Kidney epithelial cell (primary cell): ENCODE measurements around the gene ABHD14A. TPM values are rescaled to one million over a fixed set of nuclear protein-coding genes. Genes with fewer than 3 reads are reported as not detected.
A peak's percentile ranks its signal among the peaks of the same experiment; 100 is the strongest.
"Not testable (repeated sequence)": the region's sequence is repeated elsewhere in the genome, so short reads cannot be mapped to it uniquely, and the experiment has no call there.

ENCODE experiments used
- DNase-seq: peaks from one replicate; pipeline ENCODE4 v3.0.0-alpha.2; 2010; ENCODE audit warnings: low read depth
- H3K27me3 ChIP-seq: 2 replicates; pipeline ENCODE4 v1.6.0; 2011; ENCODE audit warnings: low read length; ENCODE audit not compliant: control insufficient read depth, insufficient read depth
- H3K36me3 ChIP-seq: 2 replicates; pipeline ENCODE4 v1.5.1; 2011; ENCODE audit warnings: low read length; ENCODE audit not compliant: control insufficient read depth, insufficient read depth
- H3K4me3 ChIP-seq: 2 replicates; pipeline ENCODE4 v1.5.1; 2011; ENCODE audit warnings: low read depth, mild to moderate bottlenecking, control low read depth, low read length
- CTCF ChIP-seq: IDR thresholded peaks from 2 replicates; pipeline ENCODE4 v1.5.1; 2011; ENCODE audit warnings: mild to moderate bottlenecking, moderate library complexity, low read length, control low read depth, inconsistent platforms; ENCODE audit not compliant: insufficient read depth, poor library complexity, severe bottlenecking
- total RNA-seq: library from RNA; depleted of rRNA; stranded (reverse); fragments of >200 nt; gene quantifications from 2 replicates; pipeline ENCODE4 v1.2.3, GENCODE V29; 2015

Gene ABHD14A
- total RNA-seq, result 15.3 and 16.8 TPM in 2 replicates

- Histone ChIP-seq H3K4me3 (peak within 1 kb of the TSS; percentile 76), H3K27me3 (no peaks in the 10 kb centered on the region), H3K36me3 (peaks cover 1% of the 10 kb centered on the region)
- TF ChIP-seq CTCF, result no peak
- no peak for DNase-seq
Observed at GRCh38 chr3:51974963-51975851, at the start of gene ABHD14A. Gene ABHD14A (plus strand): TSS chr3:51975064. CDS start chr3:51975136, 72 bp downstream.

DNA sequence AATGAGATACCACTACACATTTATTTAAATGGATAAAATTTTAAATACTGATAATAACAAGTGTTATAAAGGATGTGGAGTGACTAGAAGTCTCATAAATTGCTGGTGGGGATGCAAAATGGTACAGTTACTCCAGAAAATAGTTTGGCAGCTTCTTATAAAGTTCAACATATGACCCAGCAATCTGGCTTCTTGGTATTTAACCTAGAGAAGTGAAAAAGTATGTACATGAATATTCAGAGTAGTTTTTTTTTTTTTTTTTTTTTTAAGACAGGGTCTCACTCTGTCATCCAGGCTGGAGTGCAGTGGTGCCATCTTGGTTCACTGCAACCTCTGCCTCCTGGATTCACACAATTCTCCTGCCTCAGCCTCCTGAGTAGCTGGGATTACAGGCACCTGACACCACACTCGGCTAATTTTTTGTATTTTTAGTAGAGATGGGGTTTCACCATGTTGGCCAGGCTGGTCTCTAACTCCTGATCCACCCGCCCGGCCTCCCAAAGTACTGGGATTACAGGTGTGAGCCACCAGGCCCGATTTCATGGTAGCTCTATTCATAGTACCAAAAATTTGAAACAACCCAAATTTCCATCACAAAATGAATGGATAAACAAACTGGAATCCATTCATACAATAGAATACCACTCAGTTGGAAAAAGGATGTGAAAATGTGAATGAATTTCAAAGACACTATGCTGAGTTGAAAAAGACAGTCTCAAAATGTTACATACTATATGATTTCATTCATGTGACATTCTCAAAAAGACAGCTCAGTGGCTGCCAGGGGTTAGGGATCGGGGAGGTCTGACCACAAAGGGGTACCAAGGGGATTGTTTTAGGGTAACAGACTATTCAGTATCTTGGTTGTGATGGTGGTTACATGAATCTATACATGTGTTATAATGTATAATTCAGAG is 47.5 kb upstream of the ABHD14A start:
- Histone ChIP-seq H3K27me3 (no peaks in the 10 kb centered on the region), H3K36me3 (no peaks in the 10 kb centered on the region), H3K4me3 (no peak overlapping the region)
- no peak for DNase-seq
- TF ChIP-seq CTCF, result no peak

- H3K36me3 ChIP-seq, result peaks cover 1% of the 10 kb centered on the region
- no peak for DNase-seq
- no peak overlapping the region for H3K4me3 ChIP-seq
- TF ChIP-seq CTCF, result no peak
- H3K27me3 ChIP-seq, result no peaks in the 10 kb centered on the region
Observed at GRCh38 chr3:51928438-51928837, 46.4 kb upstream of the ABHD14A start.

DNA sequence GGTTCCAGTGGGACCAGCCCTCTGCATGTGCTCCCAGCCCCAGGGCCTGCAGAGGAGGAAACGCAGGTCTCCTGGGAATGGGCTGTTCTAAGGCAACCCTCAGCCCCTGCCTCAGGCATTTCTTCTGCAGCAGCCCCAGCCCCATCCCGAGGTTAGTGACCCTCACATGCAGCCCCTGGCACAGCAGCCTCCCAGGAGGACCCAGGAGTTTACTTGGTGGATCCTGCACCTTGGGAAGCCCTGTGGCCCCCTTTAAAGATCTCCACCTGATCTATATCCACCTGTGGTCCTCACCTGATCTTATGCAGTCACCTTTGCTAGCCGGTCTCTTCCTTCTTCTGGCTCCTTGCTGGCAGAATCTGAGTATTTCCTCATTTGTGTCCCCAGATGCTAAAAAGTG is 45.9 kb upstream of the ABHD14A start:
- H3K4me3 ChIP-seq, H3K36me3 ChIP-seq, H3K27me3 ChIP-seq, DNase-seq: not testable (repeated sequence)

DNA sequence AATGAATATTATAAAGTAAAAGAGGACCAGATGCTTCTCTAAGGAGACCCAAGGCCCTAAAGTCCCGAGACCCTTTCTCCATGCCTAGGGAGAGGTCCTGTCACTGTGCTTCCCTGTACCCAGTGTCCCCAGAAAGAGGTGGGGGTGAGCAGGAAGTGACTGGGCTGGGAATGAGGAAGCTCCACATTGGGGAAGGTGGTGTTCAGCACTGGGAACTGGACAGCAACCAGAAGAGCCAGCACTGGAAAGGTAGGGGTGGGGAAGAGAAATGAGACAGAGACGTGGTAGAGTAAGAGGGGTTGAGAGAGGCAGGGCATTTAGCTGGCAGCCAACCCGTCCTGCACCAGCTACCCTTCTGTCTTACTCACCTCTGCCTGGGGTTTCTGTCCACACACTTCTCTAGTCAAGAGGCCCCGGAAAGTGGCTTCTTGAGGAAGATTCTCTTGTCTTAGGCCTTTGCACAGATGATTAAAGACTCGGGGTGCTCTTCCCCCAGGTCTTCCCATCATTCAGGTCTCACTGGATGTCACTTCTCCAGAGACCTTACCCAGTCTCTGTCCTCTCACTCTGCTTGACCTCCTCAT is 45.4 kb upstream of the ABHD14A start:
- Histone ChIP-seq H3K4me3 (no peak overlapping the region), H3K36me3 (peaks cover 2% of the 10 kb centered on the region), H3K27me3 (no peaks in the 10 kb centered on the region)
- no peak for TF ChIP-seq CTCF
- DNase-seq, result no peak

GRCh38 chr3:51930439-51930838 is 44.4 kb upstream of the ABHD14A start:
- Histone ChIP-seq H3K27me3 (no peaks in the 10 kb centered on the region), H3K36me3 (peaks cover 2% of the 10 kb centered on the region), H3K4me3 (no peak overlapping the region)
- TF ChIP-seq CTCF, result no peak
- no peak for DNase-seq
